Stimulated activated CD4-positive, alpha-beta T cell treated with anti-CD3 and anti-CD28 coated beads, Interleukin-1b, Interleukin-23, amount 100 ng/mL, for 1 hour (primary cell): ENCODE results near the gene REXO4.
A peak's percentile ranks its signal among the peaks of the same experiment; 100 is the strongest.
"Not testable (repeated sequence)": the region's sequence is repeated elsewhere in the genome, so short reads cannot be mapped to it uniquely, and the experiment has no call there.

ENCODE experiments used
- DNase-seq, 2 donors: peaks; one replicate each; pipeline ENCODE4 v3.0.0-alpha.2; 2020; ENCODE audit warnings: low read depth in 2 of 2

REXO4 gene

DNA sequence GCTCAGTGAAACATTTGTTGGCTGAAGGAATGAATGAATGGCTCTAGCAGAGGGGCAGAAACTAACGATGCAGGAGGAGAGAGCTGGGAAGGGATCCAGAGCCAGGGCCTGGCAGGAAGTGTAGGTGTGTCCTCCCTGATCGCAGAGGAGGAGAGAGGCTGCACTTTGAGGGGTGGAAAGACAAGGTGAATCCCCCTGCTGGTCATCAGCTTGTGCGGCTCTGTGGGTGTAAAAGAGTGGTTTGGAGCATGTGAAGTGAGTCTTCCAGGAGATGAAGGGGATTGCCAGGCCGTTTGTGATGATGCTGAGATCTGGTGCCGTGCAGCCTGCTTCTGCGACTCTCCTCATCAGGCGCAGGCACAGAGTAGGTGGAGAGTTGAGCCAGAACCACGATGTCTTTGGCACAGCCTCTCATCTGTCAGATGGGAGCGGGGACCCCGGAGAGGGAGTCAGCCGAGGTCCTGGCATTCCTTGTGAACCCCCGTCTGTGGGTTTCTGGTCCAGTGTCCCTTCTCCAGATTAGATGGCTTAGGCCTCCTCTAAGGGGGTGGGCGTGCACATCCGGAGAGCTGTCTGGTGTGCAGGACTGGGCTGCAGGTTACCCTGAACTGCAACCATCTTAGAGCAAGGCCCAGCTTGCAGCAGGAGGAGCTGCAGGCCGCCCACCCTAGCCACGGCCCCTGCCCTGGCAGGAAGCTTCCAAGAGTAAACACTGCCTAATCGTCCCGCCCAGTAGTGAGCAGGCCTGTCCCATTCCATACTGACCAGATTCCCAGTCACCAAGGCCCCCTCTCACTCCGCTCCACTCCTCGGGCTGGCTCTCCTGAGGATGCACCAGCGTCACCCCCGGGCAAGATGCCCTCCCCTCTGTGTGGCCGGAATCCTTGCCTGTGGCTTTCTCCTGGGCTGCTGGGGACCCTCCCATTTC is 4.1 kb upstream of the REXO4 start, which contains the start of gene ADAMTS13:
Gene ADAMTS13 (plus strand): TSS at position 753 of the 928 bp plus-strand sequence. CDS start 77 bp downstream, at position 830.
- DNase-seq = no peak

DNA sequence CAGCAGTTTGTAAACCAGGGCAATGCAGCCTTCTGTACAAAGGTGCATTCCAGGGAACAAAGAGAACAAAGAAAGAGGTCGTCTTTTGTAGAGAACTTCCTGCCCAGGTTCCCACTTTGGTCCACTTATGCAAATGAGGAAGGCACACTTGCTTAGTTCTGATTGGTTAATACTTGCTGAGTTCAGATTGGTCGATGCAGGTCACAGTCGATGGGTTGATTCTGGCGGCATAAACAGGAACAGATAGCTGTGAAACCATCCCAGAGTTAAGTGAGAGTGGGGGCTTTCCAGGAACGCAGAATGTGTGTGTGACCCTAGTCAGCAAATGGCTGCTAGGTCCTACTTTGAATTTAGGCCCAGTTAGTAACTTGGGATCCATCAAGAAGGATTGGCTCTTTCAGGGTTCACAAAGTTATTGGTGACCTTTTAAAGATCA is 2.6 kb upstream of the REXO4 start:
- no peak for DNase-seq

DNA sequence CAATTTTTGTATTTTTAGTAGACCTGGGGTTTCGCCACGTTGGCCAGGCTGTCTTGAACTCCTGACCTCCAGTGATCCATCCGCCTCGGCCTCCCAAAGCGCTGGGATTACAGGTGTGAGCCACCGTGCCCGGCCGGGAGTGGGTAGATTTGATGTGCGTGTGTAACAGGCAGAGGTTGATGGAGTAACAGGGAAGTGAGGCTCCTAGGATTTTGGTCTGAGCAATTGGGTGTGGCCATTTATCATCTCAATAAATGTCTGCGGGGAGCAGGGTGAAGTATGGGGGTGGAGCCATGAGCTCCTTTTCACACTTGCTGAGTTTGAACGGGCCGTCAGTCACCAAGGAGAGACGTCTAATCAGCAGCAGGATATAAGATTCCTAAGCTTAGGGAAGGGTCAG is 1.2 kb upstream of the REXO4 start:
- DNase-seq = no peak

DNA sequence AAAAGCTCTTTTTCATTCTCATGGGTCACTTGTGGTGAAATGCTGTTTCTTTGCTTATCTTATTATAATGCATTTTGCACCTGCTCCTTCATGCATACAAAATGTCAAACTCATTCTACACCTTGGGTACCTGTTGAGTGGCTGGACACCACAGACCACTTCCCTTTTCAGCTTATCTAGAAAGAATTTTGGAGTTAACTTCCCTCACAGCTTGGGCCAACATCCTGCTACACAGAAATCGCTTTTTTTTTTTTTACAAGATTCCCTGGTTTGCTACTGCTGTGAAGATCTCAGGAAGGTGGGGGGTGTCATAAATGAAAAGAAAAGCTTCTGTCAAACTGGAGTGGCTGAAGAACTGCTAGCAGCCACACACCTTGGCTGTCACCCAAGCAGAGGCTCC is 2.6 kb downstream of the REXO4 start:
- DNase-seq = no peak

DNA sequence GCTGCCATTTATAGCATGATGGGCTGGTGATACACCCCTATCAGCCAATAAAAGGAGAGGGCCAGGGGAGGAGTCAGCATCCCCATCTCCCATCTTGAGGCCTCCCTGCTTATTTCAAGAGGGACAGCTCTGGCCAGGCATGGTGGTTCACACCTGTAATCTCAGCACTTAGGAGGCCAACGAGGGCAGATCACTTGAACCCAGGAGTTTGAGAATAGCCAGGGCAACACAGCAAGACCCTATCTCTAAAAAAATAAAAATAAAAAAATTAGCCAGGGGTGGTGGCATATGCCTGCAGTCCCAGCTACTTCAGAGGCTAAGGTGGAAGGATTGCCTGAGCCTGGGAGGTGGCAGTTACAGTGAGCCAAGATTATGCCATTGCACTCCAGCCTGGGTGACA is 9.8 kb downstream of the REXO4 start:
- DNase-seq = no peak

DNA sequence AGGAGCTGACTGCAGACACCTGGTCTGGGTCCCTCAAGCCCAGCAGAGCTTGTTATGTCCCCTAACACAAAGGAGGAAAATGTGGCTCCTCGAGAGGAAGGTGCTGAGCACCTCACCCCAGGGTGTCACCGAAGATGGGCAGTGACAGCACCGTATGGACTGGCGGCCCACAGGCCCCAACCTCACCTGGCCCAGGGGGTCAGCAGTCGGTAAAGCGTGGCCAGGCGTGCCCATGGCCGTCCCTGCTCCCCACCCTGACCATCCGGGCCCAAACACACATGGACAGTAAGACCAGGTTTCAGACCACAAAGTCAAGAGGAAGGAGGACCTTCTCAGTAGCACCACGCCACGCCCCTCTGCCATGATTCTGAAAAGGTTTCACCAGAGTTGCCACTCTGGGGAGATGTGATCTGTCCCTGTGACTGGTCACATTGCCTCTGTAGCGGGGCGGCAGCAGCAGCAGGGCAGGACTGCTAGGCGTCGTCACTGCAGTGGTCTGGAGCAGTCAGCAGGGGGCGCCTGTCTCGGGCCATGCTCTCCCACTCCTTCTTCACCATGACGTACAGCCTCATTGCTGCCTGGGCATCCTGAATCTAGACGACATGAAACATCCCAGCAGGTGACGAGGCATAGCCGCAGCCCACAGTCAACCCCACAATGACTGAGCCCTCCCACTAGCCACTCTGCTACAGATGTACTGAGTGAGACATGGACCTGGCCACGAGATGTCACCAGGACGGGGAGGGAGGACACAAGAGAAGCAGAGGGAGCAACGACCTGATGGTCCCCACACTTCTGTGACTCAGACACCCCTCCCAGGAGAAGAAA is 11.1 kb downstream of the REXO4 start:
- DNase-seq = peak; percentile 53 to 64

DNA sequence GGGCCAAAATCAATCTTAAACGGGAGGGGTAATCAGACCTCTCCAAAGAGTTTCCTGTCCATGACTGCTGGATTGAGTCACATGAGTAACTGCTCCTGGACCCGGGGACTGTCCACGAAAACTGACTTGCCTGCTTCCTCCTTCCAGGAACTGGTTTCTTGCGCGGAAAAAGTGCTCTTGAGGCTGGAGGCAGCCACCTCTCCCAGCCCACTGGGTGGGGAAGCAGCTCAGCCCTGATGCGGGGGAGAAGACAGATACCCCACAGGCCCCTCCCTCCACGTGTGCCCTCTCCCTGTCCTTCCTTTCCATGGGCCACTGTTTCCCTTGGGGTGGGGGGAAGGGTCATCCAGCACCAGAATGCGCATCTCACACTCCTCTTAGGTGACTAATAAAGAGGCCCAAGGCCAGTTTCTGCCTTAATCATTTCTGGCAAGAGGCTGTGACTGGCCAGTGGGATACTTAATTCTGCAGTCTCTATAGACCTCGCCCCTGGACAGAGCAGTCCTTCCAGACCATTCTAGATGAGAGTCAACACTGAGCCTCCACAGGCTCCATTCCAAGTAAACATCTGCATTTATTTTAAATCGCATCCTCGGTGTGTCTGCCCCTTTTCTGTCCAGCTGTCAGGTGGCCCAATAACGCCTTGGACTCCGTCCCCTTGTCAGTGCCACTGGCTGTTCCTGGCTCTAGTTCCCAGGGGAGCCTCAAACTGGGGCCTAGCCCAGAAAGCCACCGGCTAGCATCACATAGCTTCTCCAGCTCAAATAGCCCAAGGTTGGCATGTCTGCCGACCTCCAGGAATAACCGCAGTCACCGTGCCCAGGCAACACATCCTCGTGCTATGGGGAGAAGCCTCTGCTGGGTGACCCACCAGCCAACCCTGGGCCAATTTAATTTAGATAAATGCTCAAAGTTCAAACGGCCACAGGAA is 12.0 kb downstream of the REXO4 start:
- DNase-seq = no peak

DNA sequence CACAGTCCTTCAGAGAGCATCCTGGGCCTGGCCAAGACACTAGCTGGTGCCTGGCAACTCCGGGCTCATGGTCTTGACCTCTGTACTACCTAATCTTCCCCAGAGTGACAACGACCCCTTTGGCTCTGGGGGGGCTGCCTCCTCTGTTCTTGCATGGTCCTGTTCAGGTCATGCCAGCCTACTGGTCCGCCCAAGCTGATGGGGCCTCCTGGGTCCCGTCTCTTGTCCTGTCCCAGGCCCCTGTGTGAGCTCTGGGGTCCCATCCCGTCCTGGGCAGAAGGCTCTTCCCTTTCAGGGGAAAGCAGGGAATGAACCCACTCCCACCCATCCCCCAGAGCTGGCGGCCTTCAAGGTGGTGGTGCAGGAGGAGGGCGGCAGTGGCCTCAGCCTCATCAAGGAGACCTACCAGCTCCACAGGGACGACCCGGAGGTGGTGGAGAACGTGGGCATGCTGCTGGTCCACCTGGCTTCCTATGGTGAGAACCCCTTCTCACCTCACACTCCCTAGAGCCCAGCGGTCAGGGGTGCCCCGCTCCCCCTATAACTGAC is 13.3 kb downstream of the REXO4 start:
- no peak for DNase-seq

DNA sequence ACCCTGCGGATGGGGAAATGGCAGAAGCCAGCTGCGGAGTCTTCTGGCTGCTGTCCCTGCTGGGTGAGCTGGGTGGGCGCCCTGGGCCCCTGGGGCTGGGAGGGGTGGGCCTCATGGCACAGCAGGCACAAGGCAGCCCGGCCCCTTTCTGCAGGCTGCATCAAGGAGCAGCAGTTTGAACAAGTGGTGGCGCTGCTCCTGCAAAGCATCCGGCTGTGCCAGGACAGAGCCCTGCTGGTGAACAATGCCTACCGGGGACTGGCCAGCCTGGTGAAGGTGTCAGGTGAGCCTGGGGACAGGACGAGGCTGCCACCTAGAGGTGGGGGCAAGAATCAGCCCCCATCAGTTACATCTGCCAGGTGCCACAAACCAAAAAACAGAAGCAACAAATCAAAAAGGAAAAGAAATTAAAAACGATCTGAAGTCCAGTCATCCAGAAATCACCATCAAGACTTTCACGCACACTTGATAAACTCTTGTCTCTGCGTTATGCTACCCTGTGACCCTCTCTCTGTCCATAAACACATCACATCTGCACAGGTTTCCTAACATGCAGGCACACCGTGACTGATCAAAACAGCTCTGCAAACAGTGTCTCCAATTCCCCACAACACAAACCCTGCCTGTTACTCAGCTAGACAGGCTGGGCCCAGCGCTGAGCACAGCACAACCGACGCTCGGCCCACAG is 13.9 kb downstream of the REXO4 start:
- peak; percentile 39 to 42 for DNase-seq

DNA sequence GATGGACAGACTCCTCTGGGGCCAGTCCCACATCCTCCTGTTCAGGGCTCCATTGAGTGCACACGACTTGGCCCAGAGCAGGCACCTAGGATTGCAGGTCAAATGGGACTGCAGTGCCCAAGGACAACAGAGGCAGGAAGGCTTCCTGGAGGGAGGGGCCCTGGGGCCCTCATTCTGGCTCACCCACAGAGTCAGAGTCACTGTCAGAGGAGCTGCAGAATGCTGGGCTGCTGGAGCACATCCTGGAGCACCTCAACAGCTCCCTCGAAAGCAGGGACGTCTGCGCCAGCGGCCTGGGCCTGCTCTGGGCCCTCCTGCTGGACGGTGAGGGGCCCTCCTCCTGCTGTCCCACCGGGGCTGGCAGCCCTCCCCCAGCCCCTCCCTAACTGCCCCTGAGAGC is 15.1 kb downstream of the REXO4 start:
- DNase-seq = no peak

DNA sequence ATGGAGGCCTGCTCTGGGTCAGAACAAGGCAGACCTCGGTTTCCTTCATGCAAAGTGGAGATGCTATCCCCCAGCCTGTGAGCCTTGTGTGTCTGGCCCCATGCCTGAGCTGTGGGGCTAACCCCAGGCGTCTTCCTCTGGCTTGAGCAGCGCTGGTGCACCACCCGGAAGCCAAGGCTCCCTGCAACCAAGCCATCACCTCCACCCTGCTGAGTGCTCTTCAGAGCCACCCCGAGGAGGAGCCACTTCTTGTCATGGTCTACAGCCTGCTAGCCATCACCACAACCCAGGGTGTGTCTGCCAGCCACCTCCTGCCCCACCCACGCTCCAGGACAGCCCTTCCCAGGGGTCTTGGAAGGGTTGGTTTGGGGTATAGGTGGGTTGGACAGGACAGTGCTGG is 16.2 kb downstream of the REXO4 start:
- DNase-seq = no peak

DNA sequence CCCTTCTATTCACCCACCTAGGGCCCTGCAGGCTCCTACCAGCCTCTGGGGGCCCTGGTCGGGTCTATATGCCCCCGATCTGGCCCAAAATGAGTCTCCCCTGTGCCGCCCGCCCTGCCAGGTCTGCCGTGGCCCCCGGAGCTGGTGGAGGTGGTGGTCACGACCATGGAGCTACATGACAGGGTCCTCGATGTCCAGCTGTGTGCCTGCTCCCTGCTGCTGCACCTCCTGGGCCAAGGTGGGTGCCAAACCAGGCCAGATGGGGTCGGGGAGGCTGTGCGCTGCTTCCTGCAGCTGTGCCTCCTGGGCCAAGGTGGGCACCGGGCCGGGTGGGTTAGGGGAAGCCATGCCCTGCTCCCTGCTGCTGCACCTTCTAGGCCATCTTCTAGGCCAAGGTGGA is 17.5 kb downstream of the REXO4 start:
- no peak for DNase-seq

DNA sequence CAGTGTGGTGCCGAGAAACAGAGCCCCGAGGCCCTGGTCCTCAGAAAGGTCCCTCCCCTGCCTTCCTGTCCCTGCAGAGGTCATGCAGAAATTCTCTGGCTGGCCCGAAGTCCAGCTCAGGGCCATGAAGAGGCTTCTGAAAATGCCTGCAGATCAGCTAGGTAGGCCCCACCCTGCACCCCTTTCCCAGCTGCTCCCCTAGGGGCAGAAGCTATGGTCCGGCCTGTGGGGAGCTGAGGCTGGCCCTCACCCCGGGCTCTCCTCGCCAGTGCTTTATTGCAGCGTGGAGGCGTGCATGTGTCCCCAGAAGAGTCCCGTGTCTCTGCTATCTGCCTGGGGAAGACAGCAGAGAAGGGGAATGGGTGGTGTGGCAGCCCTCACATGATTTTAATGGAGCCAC is 19.9 kb downstream of the REXO4 start:
- no peak for DNase-seq

DNA sequence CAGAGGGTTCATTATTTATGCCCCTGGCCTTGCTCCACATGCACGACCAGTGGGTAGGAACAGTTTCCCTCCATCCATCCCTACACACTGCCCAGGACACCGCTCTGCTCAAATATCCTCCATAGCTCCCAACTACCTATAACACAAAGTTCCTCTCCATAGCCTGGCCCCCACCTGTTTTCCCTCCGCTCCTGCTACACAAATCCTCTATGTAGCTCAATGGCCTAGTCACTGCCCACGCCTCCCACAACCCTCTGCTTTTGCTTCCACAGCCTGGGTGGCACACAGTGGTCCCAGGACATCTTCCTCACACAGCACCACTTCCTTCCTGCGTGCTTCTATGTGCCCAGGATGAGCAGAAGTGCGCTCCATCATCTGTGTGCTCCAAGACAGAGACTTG is 20.4 kb downstream of the REXO4 start:
- DNase-seq = no peak

DNA sequence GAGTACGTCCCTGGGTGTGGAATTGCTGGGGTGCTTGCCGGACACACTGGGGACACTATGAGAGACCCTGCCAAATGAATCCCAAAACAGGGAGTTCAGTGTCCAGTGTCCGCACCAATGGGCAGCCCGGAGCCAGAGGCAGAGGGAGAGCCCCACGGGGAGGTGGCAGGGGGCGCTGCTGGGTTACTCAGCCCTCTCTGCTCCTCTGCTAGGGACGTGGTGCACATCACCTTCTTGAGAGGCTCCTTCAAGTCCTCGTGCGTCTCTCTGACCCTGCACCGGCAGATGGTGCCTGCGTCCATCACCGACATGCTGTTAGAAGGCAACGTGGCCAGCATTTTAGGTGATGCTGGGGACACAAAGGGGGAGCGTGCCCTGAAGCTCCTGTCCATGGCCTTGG is 20.9 kb downstream of the REXO4 start:
- no peak for DNase-seq

DNA sequence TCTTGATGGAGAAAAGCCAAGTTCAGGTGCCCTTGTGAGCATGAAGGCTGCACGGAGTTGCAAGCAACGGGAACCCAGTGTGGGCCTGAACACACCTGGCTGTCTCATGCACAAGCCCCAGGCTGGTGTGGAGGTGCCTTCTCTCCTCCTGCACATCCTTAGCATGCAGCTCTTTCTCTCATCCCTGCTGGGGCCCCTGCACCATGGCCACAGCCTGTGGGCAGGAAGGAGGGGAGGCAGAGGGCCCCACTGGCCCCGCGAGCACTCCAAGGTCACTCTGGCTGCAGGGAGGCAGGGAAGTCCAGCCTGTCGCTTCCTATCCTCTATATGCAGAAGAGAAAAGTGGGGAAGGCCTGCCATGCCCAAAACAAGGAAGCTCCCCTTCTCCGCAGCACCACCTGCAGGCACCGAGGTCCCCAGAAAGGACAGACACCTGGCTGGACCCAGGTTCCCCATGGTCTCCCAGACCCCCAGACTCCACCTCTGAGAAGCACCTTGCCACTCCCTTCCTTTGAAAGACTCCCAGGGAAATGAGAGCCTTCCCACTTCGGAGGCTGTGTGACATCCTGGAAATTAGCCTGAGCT is 23.0 kb downstream of the REXO4 start:
- no peak for DNase-seq

DNA sequence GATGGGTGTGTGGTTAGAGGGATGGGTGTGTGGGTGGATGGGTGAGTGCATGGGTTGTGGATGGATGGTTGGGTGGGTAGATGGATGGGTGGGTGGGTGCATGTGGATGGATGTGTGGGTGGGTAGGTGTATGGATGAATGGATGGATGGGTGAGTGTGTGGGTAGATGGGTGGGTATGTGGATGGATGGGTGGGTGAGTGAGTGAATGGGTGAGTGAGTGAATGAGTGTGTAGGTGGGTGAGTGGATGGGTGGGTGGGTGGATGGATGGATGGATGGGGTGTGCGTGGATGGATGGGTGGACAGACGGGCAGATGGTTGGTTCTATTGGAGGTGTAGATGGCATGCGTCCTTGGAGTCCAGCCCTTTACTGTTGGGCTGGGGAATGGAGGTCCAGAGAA is 24.4 kb downstream of the REXO4 start:
- DNase-seq = no peak

DNA sequence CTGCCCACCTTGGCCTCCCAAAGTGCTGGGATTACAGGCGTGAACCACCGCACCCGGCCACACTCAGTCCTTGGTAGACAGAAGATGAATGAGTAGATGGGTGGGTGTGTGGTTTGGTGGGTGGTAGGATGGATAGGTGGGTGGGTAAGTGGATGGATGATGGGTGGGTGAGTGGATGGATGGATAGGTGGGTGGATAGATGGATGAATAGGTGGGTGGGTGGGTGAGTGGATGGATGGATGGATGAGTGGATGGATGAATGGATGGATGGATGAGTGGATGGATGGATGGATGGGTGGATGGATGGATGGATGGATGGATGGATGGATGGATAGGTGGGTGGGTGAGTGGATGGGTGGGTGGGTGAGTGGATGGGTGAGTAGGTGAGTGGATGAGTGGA is 25.5 kb downstream of the REXO4 start:
- not testable (repeated sequence) for DNase-seq

DNA sequence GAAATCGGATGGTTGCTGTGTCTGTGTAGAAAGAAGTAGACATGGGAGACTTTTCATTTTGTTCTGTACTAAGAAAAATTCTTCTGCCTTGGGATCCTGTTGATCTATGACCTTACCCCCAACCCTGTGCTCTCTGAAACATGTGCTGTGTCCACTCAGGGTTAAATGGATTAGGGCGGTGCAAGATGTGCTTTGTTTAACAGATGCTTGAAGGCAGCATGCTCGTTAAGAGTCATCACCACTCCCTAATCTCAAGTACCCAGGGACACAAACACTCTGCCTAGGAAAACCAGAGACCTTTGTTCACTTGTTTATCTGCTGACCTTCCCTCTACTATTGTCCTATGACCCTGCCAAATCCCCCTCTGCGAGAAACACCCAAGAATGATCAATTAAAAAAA is 26.4 kb downstream of the REXO4 start:
- not testable (repeated sequence) for DNase-seq

DNA sequence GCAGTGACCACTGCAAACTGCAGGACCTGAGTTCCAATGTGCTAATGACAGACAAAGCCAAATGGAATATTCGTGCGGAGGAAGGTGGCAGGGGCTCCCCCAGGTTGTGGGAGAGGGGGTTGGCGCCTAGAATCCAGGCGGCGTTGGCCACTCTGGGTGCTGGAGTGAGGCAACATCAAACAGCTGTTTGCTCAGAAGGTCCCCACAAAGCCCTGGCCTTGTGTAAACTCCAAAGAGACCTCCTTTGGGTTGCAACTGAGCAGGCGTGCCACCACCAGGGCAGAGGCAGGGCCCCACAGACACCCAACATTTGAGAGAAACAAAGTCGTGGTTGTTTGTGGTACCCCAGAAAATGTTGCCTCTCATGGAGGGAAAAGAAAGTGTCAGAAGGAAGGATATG is 27.1 kb downstream of the REXO4 start:
- no peak for DNase-seq
